GM19193 (cell line): Measurements from ENCODE around the gene PDSS2.

Experiments used
- POLR2A ChIP-seq: IDR thresholded peaks from 4 replicates; pipeline ENCODE4 v1.6.1; 2011; ENCODE audit not compliant: insufficient read depth, insufficient read length; ENCODE audit errors: extremely low read depth

PDSS2 gene

GRCh38 chr6:107106165-107106564 lies 353.2 kb downstream of the PDSS2 start:
- no peak for TF ChIP-seq POLR2A

GRCh38 chr6:107105511-107106116 lies 353.8 kb downstream of the PDSS2 start:
- no peak for TF ChIP-seq POLR2A

- TF ChIP-seq POLR2A = no peak
These were observed 356.3 kb downstream of the PDSS2 start for GRCh38 chr6:107103082-107103481.
